ENCODE results near the gene VAV2.
"Not testable (repeated sequence)": the region's sequence is repeated elsewhere in the genome, so short reads cannot be mapped to it uniquely, and the experiment has no call there.

Gene VAV2

DNA sequence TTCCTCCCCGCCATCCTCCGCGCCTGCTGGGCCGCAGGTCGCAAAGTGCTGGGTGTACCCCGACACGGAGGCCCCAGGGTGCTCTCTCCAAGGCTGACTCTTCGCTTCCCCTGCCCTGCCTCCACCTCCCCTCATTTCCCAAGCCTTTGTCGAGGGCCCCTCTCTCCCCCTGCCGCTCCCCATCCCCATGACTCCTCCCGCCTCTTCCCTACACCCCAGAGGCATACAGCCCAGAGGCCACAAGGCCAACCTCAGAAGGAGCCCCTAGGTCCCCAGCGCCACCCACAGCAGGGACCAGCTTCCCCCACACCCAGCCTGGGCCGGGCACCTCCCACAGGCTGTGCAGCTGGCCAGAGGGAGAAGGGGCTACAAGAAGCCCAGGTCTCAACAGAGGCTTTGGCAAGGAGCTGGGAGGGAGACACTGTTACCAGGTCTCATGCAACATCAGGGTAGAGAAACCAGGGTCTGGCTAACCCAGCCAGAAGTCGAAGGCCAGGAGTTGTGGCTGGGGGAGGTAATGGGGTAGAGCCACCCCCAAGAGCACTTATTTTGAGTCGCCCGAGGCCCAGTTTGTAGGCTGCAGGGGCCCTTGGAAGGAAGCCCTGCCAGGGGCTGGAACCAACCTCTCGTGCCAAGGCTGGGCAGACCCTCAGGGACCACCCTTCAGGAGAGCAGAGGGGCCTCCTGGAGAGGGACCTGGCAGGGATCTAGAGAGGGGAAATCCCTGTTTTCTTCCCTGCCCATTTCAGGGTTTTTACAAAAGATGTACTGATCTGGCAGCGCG is 229.4 kb downstream of the VAV2 start:
- DNase-seq = no peak

GRCh38 chr9:133761641-133762248 is 230.4 kb downstream of the VAV2 start:
- no peak for DNase-seq

GRCh38 chr9:133760713-133761290 is 231.3 kb downstream of the VAV2 start:
- no peak for DNase-seq

- no peak for DNase-seq
Measured at GRCh38 chr9:133759946-133760345, 232.2 kb downstream of the VAV2 start.

DNA sequence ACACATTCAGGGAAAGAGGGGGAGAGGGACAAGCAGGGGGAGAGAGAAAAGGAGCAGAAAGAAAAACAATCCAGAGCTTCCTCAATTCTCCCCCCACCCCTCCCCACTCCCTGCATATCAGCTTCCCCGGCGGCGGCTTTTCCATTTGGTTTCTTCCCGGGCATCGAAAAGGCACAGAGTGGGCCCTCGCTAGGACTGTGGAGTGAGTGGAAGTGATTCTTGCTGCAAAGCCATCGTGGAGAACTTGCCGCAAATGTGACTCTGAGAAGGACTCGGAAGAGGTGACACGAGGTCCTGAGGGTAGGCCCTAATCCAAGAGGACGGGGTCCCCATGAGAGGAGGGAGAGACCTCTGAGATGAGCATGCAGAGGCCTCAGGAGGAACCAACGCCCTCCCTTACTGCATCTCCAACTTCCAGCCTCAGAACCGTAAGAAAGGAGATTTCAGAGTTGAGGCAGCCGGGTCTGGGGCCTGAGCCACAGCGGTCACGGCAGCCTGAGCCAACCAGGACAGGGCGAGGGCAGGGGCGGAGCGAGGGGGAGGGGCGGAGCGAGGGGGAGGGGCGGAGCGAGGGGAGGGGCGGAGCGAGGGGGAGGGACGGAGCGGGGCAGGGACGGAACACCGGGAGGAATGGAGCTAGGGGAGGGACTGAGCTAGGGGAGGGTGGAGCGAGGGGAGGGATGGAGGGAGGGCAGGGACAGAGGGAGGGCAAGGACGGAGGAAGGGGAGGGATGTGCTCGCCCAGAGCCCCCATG is 232.8 kb downstream of the VAV2 start:
- no peak for DNase-seq

GRCh38 chr9:133758228-133758627 is 233.9 kb downstream of the VAV2 start:
- no peak for DNase-seq

- peak; percentile 9 for DNase-seq
Measured at GRCh38 chr9:133754688-133755227, 237.4 kb downstream of the VAV2 start.

DNA sequence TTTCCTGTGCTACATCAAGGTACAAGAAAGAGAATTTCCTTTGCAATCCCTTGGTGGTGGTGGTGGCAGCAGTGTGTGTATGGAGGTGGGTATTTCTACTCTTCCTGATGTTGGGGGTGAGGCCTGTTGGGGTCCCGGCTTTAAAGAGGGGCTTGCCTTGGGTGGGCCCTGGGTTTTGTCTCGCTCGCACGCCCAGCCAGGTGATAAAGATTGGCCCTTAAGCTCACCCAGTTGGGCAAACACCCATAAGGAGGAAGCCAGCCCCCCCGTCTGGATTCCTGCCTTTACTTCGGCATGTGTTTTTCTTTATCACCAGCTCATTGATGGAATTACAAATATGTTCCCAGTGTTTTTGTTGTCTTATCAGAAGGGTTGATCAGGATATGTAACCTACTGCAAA is 237.9 kb downstream of the VAV2 start:
- DNase-seq = no peak

- no peak for DNase-seq
Measured at GRCh38 chr9:133752739-133753446, 239.2 kb downstream of the VAV2 start.

DNA sequence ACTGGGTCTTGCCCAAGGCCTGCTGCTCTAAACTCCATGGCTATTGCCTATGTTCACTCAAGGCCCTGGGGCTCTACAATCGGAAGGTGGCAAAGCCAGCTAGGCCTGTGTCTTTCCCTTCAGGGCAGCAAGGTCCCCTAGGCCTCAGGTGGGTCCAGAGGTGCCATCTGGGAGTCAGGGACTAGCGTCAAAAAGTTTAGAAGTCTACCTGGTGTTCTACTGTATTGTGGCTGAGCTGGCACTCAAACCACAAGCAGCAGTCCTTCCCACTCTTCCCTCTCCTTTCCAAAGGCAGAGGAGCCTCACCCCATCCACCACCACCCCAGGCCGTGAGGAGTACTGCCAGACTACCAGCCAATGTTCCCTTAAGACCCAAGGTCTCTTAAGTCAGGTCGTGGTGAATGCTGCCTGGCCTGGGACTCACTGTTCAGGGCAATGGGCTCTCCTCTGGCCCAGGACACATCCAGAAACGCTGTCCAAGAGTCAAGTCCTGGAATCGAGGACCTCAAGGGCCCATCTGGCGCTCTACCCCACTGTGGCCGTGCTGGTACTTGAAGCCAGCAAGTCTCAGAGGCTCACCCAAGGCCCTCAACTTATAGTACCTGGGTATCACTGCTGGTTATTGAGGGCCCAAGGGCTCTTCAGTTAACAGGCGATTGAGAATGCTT is 241.0 kb downstream of the VAV2 start:
- no peak for DNase-seq

DNA sequence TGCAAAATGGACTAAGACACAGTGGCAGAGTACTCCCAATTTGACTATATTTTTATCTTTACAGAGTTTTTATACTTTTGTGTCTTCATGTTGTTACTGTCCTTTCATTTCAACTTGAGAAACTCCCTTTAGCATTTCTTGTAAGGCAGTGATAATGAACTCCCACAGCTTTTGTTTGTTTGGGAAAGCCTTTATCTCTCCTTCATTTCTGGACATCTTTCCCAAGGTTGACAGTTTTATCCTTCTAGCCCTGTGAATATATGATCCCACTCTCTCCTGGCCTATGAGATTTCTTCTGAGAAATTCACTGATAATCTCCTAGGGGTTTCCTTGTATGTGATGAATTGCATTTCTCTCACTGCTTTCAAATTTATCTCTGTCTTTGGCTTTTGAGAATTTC is 244.8 kb downstream of the VAV2 start:
- no peak for DNase-seq

DNA sequence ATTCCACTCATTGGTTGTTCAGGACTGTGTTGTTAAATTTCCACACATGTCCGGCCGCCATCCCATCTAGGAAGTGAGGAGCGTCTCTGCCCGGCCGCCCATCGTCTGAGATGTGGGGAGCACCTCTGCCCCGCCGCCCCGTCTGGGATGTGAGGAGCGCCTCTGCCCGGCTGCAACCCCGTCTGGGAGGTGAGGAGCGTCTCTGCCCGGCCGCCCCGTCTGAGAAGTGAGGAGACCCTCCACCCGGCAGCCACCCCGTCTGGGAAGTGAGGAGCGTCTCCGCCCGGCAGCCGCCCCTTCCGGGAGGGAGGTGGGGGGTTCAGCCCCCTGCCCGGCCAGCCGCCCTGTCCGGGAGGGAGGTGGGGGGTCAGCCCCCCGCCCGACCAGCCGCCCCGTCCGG is 247.6 kb downstream of the VAV2 start:
- not testable (repeated sequence) for DNase-seq

- peak; percentile 59 for DNase-seq
Measured at GRCh38 chr9:133742849-133743444, 249.2 kb downstream of the VAV2 start.

DNA sequence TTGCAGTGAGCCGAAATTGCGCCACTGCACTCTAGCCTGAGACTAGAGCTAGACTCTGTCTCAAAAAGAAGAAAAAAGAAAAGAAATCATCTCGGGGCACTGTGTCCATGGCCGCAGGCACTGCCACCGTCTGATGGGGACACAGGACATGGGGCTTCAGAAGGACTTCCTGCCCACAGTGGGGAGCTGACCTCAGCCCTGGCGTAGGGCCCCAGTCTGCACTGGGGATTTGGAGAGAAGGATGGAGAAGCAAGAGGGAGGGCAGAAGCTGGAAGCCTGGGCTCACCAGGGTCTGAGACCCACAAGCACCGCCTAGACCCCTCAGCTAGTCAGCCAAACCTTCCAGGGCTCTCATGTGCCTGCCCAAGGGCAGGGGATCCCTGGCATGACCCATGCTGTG is 249.9 kb downstream of the VAV2 start:
- DNase-seq = no peak

DNA sequence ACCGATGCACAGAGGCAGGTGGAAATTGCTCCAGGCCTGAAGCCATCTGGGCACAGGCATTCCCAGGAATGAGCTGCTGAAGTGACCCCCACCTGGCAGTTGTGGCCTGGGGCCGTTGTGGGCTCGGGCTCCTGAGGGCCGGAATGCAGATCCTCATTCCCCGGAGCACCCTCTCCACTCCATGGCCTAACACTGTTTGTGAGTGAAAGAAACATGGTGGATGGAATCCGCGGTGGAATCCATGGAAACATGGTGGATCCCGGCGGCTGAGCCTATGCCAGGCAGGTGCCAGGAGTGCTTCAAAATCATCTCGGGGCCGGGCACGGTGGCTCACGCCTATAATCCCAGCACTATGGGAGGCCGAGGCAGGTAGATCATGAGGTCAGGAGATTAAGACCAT is 250.4 kb downstream of the VAV2 start:
- DNase-seq = no peak

DNA sequence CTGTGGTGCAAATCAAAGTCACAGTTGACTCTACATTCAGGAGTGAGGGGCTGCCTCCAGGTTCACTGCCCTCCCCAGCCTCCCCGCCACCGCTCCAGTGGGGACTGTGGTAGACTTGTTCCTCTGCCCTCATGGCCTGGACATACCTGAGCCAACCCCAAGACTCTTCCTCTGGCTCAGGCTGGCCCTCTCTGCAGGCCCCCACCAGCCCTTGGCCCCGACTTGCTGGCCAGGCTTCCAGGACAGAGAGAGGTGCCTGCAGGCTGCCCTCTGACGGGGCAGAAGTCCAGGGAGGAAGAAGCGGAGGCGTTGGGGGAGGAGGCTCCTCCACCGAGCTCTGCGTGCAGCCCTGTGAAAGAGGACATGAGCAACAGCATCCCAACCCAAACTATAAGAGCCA is 251.2 kb downstream of the VAV2 start:
- no peak for DNase-seq

DNA sequence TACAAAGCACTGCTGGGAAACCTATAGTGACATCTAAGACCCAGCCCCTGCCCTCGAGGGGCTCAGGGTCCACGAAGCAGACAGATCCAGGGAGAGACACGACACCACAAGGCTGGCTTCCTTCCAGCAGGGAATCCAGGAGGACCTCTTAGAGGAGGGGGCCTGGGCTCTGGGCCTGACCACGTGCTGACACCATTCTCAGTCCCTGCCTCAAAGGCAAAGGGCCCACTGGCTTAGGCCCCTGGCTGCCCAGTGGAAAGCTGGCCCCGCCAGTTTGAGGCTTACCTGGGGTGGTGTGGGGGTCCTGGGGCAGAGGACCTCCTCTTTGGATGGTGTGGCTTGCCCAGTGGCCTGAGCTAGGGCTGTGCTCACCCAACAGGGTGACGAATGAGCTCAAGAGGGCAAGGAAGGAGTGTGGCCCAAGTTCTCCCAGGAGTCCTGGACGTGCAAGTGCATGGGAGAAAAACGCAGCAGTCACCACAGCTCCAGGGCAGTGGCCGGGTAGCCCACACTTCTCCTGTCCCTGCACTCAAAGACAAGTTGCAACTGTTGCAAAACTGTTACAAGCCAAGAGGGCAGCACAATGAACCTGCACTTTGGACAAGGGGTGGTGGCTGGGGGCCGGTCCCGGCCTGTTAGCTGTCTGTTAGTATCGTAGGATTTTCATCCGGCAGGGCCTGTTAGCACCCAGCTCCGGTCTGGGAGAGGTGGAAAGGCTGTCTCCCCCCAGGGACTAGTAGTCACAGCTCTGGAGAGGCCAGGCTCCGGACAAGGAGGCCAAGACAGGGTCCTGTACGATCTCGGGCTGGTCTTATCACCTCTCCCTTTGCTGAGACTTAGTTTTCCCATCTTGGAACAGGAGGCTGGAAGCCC is 252.5 kb downstream of the VAV2 start:
- DNase-seq = no peak

GRCh38 chr9:133738640-133739225 is 253.4 kb downstream of the VAV2 start:
- no peak for DNase-seq

GRCh38 chr9:133737774-133738639 is 254.1 kb downstream of the VAV2 start, which contains the start of gene SARDH:
TSS of gene SARDH (minus strand) at chr9:133738352. CDS start at chr9:133734173, 4,179 bp downstream.
- DNase-seq = peak; percentile 30
